Ishikawa (cell line): ENCODE data around the gene SUPT20HL2.

ENCODE experiments used
- CEBPB ChIP-seq: IDR thresholded peaks from 2 replicates; pipeline ENCODE4 v1.6.1; 2012
- CREB1 ChIP-seq: IDR thresholded peaks from 2 replicates; pipeline ENCODE4 v1.6.1; 2012; ENCODE audit warnings: low read depth
- EGR1 ChIP-seq: IDR thresholded peaks from 2 replicates; pipeline ENCODE4 v1.6.1; 2012
- EP300 ChIP-seq: IDR thresholded peaks from 2 replicates; pipeline ENCODE4 v1.6.1; 2012; ENCODE audit warnings: borderline replicate concordance
- FOXM1 ChIP-seq: IDR thresholded peaks from 2 replicates; pipeline ENCODE4 v1.6.1; 2012; ENCODE audit warnings: low read depth, borderline replicate concordance
- MAX ChIP-seq: IDR thresholded peaks from 2 replicates; pipeline ENCODE4 v1.6.1; 2012
- NFIC ChIP-seq: IDR thresholded peaks from 2 replicates; pipeline ENCODE4 v1.6.1; 2012
- RAD21 ChIP-seq: IDR thresholded peaks from 2 replicates; pipeline ENCODE4 v1.6.1; 2012; ENCODE audit warnings: low read depth
- REST ChIP-seq: IDR thresholded peaks from 2 replicates; pipeline ENCODE4 v1.6.1; 2012; ENCODE audit warnings: low read depth, mild to moderate bottlenecking
- TAF1 ChIP-seq: IDR thresholded peaks from 2 replicates; pipeline ENCODE4 v1.6.1; 2012; ENCODE audit warnings: low read depth, mild to moderate bottlenecking
- TCF12 ChIP-seq: IDR thresholded peaks from 2 replicates; pipeline ENCODE4 v1.6.1; 2012; ENCODE audit warnings: low read depth
- TEAD4 ChIP-seq: IDR thresholded peaks from 2 replicates; pipeline ENCODE4 v1.6.1; 2012
- USF1 ChIP-seq: IDR thresholded peaks from 2 replicates; pipeline ENCODE4 v1.6.1; 2012
- YY1 ChIP-seq: IDR thresholded peaks from 2 replicates; pipeline ENCODE4 v1.6.1; 2012; ENCODE audit warnings: low read depth
- ZBTB7A ChIP-seq: IDR thresholded peaks from 2 replicates; pipeline ENCODE4 v1.6.1; 2012; ENCODE audit warnings: low read depth

Gene SUPT20HL2

GRCh38 chrX:24347881-24348280 lies 34.0 kb upstream of the SUPT20HL2 start:
- TF ChIP-seq USF1 (no peak), EP300 (no peak), MAX (no peak), CEBPB (no peak)

GRCh38 chrX:24343719-24344118 lies 29.9 kb upstream of the SUPT20HL2 start:
- TF ChIP-seq MAX (no peak), YY1 (no peak), ZBTB7A (no peak), TCF12 (no peak), FOXM1 (no peak), REST (no peak), RAD21 (no peak)

- TF ChIP-seq NFIC (no peak), FOXM1 (no peak), RAD21 (no peak)
Measured at GRCh38 chrX:24341795-24342194, 27.9 kb upstream of the SUPT20HL2 start.

- TF ChIP-seq TAF1, result no peak
Measured at GRCh38 chrX:24340501-24340900, 26.6 kb upstream of the SUPT20HL2 start.

- TF ChIP-seq EP300 (no peak), REST (no peak), RAD21 (no peak), FOXM1 (no peak)
Measured at GRCh38 chrX:24339911-24340310, 26.0 kb upstream of the SUPT20HL2 start.

GRCh38 chrX:24335871-24336270 lies 22.0 kb upstream of the SUPT20HL2 start:
- TF ChIP-seq EP300 (no peak), TCF12 (no peak), MAX (no peak), YY1 (no peak), EGR1 (no peak), ZBTB7A (no peak), CREB1 (no peak), TEAD4 (no peak), NFIC (no peak), RAD21 (no peak), TAF1 (no peak), REST (no peak), FOXM1 (no peak), CEBPB (no peak), USF1 (no peak)
